ENCODE data around the gene ACACA.

The ACACA gene

DNA sequence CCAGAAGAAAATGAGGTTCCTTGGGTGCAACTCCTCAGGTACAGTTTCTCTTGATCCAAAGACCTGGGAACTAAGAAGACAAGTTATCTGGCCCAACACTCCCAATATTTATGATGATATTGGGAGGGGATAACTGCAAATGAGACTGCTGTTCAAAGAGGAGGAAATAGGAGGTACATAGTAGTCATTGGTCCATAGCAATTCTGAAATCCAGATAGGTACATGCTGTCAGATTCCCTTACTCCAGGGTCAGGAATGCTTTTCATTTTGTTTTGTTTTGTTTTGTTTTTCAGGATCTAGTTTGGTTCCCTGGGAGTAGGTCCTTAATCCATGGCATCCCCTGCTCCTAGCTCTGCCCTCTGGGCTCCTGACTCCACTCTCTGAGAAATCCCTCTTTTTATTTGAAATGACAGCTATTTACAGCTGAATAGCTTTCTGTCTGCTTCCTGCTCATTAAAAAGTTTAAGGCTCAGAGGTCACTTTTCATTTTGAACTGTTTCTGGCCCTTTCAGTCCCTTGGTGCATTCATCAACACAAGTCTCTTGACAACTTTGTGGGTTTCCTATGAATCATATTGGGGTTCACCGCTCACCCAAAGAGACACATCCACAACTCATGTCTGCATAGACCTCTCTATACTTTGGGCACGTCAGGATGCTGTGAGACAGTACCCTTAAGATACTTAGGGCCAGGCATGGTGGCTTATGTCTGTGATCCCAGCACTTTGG, 141.0 kb downstream of the ACACA start:
- peaks cover 9% of the 10 kb centered on the region for H3K36me3 ChIP-seq (ENCODE audit: control insufficient read depth, insufficient read depth, low read length)
- no peaks in the 10 kb centered on the region for H3K27me3 ChIP-seq (ENCODE audit: control insufficient read depth, insufficient read depth, low read length)
- no peak overlapping the region for H3K27ac ChIP-seq (ENCODE audit: low read depth, low read length)
- no peak overlapping the region for H3K9ac ChIP-seq (ENCODE audit: low read length)
- H3K4me1 ChIP-seq (ENCODE audit: control insufficient read depth, insufficient read depth, low read length) = no peaks in the 10 kb centered on the region
- no peak overlapping the region for H3K4me3 ChIP-seq (ENCODE audit: low read length)

DNA sequence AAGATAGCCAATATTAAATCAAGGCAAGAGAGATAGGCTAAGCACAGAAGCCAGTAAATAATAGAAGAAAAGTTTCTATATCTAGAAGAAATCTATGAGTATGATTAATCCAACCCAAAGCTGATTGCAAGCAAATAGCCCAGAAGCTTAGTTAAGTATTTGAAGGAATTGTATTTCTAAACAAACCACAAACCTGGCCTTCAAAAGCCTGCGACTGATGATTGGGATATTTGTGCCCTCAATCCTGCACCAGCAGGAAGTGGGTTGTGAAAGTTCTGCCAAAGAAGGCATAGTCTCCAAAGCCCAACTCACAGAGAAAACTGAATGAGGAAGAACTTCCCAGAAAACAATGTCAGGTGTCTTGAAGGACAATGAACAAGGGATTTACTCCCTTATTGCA, 145.3 kb downstream of the ACACA start:
- no peaks in the 10 kb centered on the region for H3K27me3 ChIP-seq (ENCODE audit: control insufficient read depth, insufficient read depth, low read length)
- peaks cover 12% of the 10 kb centered on the region for H3K36me3 ChIP-seq (ENCODE audit: control insufficient read depth, insufficient read depth, low read length)
- no peak overlapping the region for H3K9ac ChIP-seq (ENCODE audit: low read length)
- H3K27ac ChIP-seq (ENCODE audit: low read depth, low read length) = no peak overlapping the region
- no peaks in the 10 kb centered on the region for H3K4me1 ChIP-seq (ENCODE audit: control insufficient read depth, insufficient read depth, low read length)
- no peak overlapping the region for H3K4me3 ChIP-seq (ENCODE audit: low read length)

DNA sequence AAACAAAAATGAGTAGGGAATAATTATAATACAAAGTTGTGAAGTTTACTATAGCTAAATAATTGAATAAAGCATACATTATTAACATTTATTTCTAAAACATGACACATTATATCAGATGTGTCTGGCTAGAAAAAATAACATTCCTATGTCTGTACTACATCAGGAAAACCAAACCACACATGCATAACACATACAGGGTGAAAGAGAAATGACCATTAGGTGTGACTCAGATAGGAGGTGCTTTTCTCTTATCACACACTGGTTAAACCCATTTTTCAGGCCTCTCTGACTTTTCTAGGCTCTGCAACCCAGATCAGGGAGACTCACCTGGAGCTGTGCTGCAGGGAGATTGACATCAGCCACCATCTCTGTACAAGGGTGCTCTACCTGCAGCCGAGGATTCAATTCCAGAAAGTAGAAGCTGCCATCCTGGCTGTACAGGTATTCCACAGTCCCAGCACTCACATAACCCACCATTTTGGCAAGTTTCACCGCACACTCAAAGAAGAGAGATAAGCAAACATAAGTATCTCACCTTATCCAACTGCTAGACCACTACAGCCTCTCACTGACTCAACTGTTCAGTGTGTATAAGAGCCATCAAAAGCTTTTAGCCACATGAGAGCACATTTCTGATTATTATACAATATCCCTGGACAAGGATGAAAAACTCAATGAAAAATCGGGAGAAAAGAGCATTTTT, 147.5 kb downstream of the ACACA start:
- Histone ChIP-seq H3K36me3 (ENCODE audit: control insufficient read depth, insufficient read depth, low read length) (peaks cover 8% of the 10 kb centered on the region), H3K4me3 (ENCODE audit: low read length) (no peak overlapping the region), H3K4me1 (ENCODE audit: control insufficient read depth, insufficient read depth, low read length) (no peaks in the 10 kb centered on the region)

DNA sequence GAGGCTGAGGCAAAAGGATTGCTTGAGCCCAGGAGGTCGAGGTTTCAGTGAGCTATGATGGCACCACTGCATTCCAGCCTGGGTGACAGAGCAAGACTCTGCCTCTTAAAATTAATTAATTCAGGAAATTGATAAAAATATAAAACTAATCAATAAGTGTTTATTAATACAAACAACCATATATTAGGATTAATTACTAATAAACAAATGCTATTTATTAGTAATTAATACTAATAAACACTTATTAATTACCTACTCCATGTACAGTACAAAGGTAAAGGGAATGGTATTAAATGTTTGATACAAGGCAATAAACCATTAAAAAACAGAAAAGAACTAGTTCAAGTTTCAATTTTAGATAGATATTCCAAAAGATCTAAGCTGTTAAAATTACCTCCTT, 150.0 kb downstream of the ACACA start:
- H3K4me1 ChIP-seq (ENCODE audit: control insufficient read depth, insufficient read depth, low read length) = no peaks in the 10 kb centered on the region
- peaks cover 4% of the 10 kb centered on the region for H3K36me3 ChIP-seq (ENCODE audit: control insufficient read depth, insufficient read depth, low read length)
- H3K27me3 ChIP-seq (ENCODE audit: control insufficient read depth, insufficient read depth, low read length) = no peaks in the 10 kb centered on the region
- no peak overlapping the region for H3K4me3 ChIP-seq (ENCODE audit: low read length)
- H3K9ac ChIP-seq (ENCODE audit: low read length) = no peak overlapping the region
- H3K27ac ChIP-seq (ENCODE audit: low read depth, low read length) = no peak overlapping the region

More for the DNA sequence above, 147.5 kb downstream of the ACACA start:
- Histone ChIP-seq H3K27me3 (ENCODE audit: control insufficient read depth, insufficient read depth, low read length) (no peaks in the 10 kb centered on the region), H3K9ac (ENCODE audit: low read length) (no peak overlapping the region), H3K27ac (ENCODE audit: low read depth, low read length) (no peak overlapping the region)

DNA sequence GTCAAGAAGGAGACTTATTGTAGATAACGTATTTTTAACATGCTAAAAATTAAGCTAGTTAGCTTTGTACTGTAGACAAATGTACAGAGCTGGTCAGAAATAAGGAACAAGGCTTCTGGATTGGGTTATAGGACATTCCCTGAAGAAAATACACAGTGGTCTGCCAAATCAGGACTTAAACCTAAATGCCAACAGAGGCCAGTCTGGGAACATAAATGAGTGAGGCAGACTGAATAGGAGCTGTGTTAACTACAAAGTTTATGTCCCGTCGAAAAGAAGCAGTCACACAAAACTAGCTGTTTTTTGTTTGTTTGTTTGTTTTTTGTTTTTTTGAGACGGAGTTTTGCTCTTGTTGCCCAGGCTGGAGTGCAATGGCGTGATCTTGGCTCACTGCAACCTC, 151.2 kb downstream of the ACACA start:
- Histone ChIP-seq H3K9ac (ENCODE audit: low read length) (no peak overlapping the region), H3K4me3 (ENCODE audit: low read length) (no peak overlapping the region), H3K27me3 (ENCODE audit: control insufficient read depth, insufficient read depth, low read length) (no peaks in the 10 kb centered on the region), H3K4me1 (ENCODE audit: control insufficient read depth, insufficient read depth, low read length) (no peaks in the 10 kb centered on the region), H3K27ac (ENCODE audit: low read depth, low read length) (no peak overlapping the region), H3K36me3 (ENCODE audit: control insufficient read depth, insufficient read depth, low read length) (peaks cover 4% of the 10 kb centered on the region)

DNA sequence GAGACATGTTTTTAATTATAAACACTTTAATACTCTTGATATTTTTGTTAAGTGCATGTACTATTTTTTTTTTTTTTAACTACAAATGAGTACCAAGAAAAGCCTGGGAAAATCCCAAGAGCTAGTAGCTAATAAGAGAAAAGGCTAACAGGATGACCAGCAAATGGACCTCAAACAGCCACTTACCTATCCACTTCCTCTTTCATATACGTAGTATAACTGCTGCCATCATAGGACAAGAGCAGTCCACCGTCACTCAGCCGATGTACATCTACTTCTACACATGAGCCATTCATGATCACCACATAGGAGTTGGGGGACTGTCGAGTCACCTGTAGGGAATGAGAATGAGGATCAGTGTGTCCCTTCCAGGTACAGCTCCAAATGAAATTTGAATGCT, 158.8 kb downstream of the ACACA start:
- Histone ChIP-seq H3K27me3 (ENCODE audit: control insufficient read depth, insufficient read depth, low read length) (no peaks in the 10 kb centered on the region), H3K9ac (ENCODE audit: low read length) (no peak overlapping the region), H3K27ac (ENCODE audit: low read depth, low read length) (no peak overlapping the region), H3K4me1 (ENCODE audit: control insufficient read depth, insufficient read depth, low read length) (no peaks in the 10 kb centered on the region), H3K36me3 (ENCODE audit: control insufficient read depth, insufficient read depth, low read length) (peaks cover 8% of the 10 kb centered on the region), H3K4me3 (ENCODE audit: low read length) (no peak overlapping the region)

DNA sequence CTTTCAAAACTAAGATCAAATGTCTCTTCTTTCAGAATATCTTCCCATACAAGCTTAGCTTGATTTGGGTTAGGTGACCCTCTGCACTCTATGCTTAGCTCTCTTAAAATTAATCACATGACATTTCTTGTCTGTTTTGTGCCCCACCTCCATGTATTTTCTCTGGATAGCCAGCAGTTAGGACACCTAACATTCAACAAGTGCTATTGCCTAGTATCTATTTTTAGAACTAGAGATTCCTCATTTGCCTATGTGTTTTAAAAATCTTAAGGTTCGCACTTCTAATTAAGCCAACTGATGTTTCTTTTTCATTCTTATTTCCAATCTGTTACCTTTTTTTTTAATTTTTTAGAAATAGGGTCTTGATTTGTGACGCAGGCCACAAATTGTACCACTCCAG, 160.6 kb downstream of the ACACA start:
- Histone ChIP-seq H3K4me3 (ENCODE audit: low read length) (no peak overlapping the region), H3K27ac (ENCODE audit: low read depth, low read length) (no peak overlapping the region), H3K4me1 (ENCODE audit: control insufficient read depth, insufficient read depth, low read length) (no peaks in the 10 kb centered on the region), H3K9ac (ENCODE audit: low read length) (no peak overlapping the region), H3K36me3 (ENCODE audit: control insufficient read depth, insufficient read depth, low read length) (peaks cover 8% of the 10 kb centered on the region), H3K27me3 (ENCODE audit: control insufficient read depth, insufficient read depth, low read length) (no peaks in the 10 kb centered on the region)

DNA sequence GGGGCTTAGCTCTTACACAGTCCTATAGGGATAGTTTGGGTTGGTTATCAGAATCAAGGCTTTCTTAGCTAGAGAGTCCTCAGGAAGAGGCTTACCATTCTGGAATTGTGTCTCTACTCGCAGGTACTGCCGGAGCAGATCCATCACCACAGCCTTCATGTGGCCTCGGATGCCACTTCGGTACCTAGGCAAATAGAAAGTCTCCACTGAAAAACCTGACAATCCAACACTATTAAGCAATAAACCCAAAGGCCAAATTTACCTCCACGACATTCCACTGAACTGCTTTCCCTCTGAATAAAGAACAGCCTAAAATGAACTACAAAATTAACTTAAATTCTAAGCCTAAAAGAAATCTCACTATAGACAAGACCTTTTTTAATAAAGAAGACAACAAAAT, 166.3 kb downstream of the ACACA start:
- Histone ChIP-seq H3K4me1 (ENCODE audit: control insufficient read depth, insufficient read depth, low read length) (no peaks in the 10 kb centered on the region), H3K36me3 (ENCODE audit: control insufficient read depth, insufficient read depth, low read length) (no peaks in the 10 kb centered on the region), H3K27ac (ENCODE audit: low read depth, low read length) (no peak overlapping the region), H3K4me3 (ENCODE audit: low read length) (no peak overlapping the region), H3K9ac (ENCODE audit: low read length) (no peak overlapping the region), H3K27me3 (ENCODE audit: control insufficient read depth, insufficient read depth, low read length) (no peaks in the 10 kb centered on the region)

DNA sequence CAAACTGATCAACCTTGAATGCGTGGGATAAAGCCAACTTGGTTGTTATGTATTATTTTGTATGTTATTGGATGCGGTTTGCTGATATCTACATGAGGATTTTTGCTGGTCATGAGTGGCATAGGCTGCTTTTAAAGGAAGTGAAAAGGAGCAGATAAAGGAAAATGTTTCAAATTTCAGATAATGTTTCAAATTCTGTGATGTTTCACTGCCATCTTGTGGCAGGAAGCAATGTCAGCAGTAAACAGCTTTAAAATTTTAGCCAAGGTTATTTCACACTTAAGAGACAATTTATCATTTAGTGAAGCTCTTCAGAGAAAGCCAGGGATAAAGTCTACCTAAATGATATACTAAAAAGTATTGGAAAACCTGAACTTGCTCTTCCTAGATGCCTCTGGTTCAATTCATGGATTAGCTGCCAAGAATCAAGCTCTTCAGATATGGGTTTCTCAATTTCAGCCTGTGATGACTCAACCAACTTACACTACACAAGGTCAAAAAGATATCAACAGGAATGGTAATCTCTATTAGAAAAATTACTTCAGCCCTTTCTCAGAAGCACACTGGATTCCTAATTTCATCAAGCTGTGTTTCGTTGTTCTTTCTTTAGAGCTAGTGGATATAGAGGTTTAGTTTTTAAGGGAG, 166.8 kb downstream of the ACACA start:
- Histone ChIP-seq H3K27me3 (ENCODE audit: control insufficient read depth, insufficient read depth, low read length) (no peaks in the 10 kb centered on the region), H3K4me1 (ENCODE audit: control insufficient read depth, insufficient read depth, low read length) (no peaks in the 10 kb centered on the region), H3K4me3 (ENCODE audit: low read length) (no peak overlapping the region), H3K9ac (ENCODE audit: low read length) (no peak overlapping the region), H3K36me3 (ENCODE audit: control insufficient read depth, insufficient read depth, low read length) (no peaks in the 10 kb centered on the region), H3K27ac (ENCODE audit: low read depth, low read length) (no peak overlapping the region)

DNA sequence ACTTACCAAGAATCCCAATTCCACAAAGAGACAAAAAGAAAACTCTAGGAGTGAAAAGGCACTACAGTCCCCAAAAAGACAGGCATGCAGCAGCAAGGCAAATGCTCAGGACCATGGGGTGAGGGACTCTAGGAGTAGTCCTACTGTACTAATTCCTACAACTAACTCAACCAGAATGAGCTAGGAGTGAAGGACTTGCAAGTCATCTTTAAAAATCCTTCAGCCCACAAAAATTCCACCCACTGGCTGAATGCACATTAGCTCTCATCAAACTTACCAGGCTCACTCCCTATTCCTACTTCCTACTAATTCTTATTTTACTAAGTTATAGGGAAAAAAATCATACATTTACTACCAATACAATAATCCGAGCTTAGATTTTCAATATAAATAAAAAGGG, 172.5 kb downstream of the ACACA start:
- Histone ChIP-seq H3K4me1 (ENCODE audit: control insufficient read depth, insufficient read depth, low read length) (no peaks in the 10 kb centered on the region), H3K27ac (ENCODE audit: low read depth, low read length) (no peak overlapping the region), H3K4me3 (ENCODE audit: low read length) (no peak overlapping the region), H3K36me3 (ENCODE audit: control insufficient read depth, insufficient read depth, low read length) (no peaks in the 10 kb centered on the region), H3K27me3 (ENCODE audit: control insufficient read depth, insufficient read depth, low read length) (no peaks in the 10 kb centered on the region), H3K9ac (ENCODE audit: low read length) (no peak overlapping the region)

DNA sequence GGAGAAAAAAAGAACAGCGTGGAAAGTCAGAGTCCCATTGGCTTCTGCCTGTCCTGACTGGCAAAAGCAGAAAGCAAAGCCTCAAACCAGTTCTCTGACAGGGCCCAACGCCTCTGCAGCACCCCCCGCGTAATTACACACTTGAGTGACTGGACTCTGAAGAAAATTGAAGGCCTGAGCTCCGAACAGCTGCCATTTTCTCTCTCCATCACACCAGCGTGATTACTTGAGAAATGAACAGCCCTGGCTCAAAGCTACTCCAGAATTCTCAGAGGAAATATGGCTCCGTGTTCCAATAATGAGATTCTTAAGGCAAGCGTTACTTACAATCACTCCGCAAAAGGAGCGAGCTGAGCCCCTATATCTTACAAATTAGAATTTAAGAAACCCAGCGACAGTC, 173.6 kb downstream of the ACACA start:
- Histone ChIP-seq H3K4me3 (ENCODE audit: low read length) (no peak overlapping the region), H3K27me3 (ENCODE audit: control insufficient read depth, insufficient read depth, low read length) (no peaks in the 10 kb centered on the region), H3K4me1 (ENCODE audit: control insufficient read depth, insufficient read depth, low read length) (no peaks in the 10 kb centered on the region), H3K27ac (ENCODE audit: low read depth, low read length) (no peak overlapping the region), H3K36me3 (ENCODE audit: control insufficient read depth, insufficient read depth, low read length) (no peaks in the 10 kb centered on the region), H3K9ac (ENCODE audit: low read length) (no peak overlapping the region)

DNA sequence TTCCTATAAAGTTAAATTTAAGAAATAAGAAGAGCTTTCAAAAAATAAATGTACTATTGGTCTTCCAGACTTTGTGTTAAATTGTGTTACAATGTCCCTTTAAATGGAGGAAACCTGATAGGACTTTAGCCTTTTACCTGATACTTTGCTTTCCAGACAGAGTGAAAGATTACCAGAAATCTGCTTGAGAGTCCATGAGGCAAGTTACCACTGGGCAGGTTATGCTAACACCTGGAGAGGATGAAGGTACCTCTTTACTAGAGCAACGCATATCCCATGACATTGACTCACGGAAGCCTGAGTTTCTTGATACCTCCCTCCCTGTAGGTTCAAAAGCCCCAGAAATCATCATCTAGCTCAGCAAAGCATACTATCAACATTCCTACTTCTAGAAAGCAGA, 174.7 kb downstream of the ACACA start:
- H3K4me3 ChIP-seq (ENCODE audit: low read length) = no peak overlapping the region

More for the DNA sequence above, 174.7 kb downstream of the ACACA start:
- Histone ChIP-seq H3K9ac (ENCODE audit: low read length) (no peak overlapping the region), H3K4me1 (ENCODE audit: control insufficient read depth, insufficient read depth, low read length) (no peaks in the 10 kb centered on the region), H3K27me3 (ENCODE audit: control insufficient read depth, insufficient read depth, low read length) (no peaks in the 10 kb centered on the region), H3K36me3 (ENCODE audit: control insufficient read depth, insufficient read depth, low read length) (no peaks in the 10 kb centered on the region), H3K27ac (ENCODE audit: low read depth, low read length) (no peak overlapping the region)

Data from rectal smooth muscle tissue (tissue), 1 donor.